HL-60 (cell line): ENCODE measurements around the gene ZBTB46.

Experiments
- DNase-seq, 2 experiments: peaks; one replicate each; pipeline ENCODE4 v3.0.0-alpha.2; 2010 to 2020; ENCODE audit warnings: low read depth in 1 of 2, low spot score in 1 of 2
- H3K27ac ChIP-seq: fragments of 250-450 bp; sonication (Bioruptor Pico); replicated peaks from 2 replicates; pipeline ENCODE4 v1.5.1; 2020; ENCODE audit warnings: mild to moderate bottlenecking, moderate library complexity
- H3K27me3 ChIP-seq: fragments of 250-450 bp; sonication (Bioruptor Pico); 2 replicates; pipeline ENCODE4 v1.5.1; 2021; ENCODE audit warnings: mild to moderate bottlenecking, moderate library complexity; ENCODE audit not compliant: insufficient read depth, poor library complexity, severe bottlenecking
- H3K4me3 ChIP-seq: replicated peaks from 2 replicates; pipeline ENCODE4 v1.5.1; 2011; ENCODE audit warnings: mild to moderate bottlenecking, control low read depth, low read length; ENCODE audit not compliant: insufficient read depth
- GABPA ChIP-seq: IDR thresholded peaks from 2 replicates; pipeline ENCODE4 v1.6.1; 2012; ENCODE audit warnings: low read depth
- POLR2AphosphoS5 ChIP-seq: IDR thresholded peaks from 2 replicates; pipeline ENCODE4 v1.6.1; 2012; ENCODE audit warnings: low read depth
- SPI1 ChIP-seq: IDR thresholded peaks from 2 replicates; pipeline ENCODE4 v1.6.1; 2012; ENCODE audit warnings: low read depth, mild to moderate bottlenecking, borderline replicate concordance
- TF ChIP-seq, protein P1 (sequence below): IDR thresholded peaks from 2 replicates; pipeline ENCODE4 v1.6.1; 2012; ENCODE audit warnings: low read depth; ENCODE audit not compliant: insufficient replicate concordance
- TF ChIP-seq, protein P2 (sequence below): IDR thresholded peaks from one replicate; pipeline ENCODE4 v1.5.1; 2011; ENCODE audit warnings: low read length, control low read depth, inconsistent platforms; ENCODE audit not compliant: insufficient read depth

Gene ZBTB46

DNA sequence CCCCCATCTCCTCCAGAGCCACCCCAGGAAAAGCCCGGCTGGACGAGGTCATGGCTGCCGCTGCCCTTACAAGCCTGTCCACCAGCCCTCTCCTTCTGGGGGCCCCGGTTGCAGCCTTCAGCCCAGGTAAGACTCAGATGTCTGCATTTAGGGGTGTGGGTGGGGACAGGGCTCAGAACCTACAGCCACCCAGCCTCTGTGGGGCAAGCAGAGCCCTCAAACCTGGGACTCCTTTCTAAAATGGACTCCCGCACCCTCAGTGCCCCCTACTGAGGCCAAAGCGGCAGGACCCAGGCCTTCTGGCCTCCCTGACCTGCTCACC is 89.7 kb downstream of the ZBTB46 start:
- Histone ChIP-seq H3K27me3 (no peaks in the 10 kb centered on the region), H3K27ac (peak overlapping the region; percentile 81), H3K4me3 (peak overlapping the region; percentile 67)
- DNase-seq, result no peak
- TF ChIP-seq SPI1, result no peak
- TF ChIP-seq POLR2AphosphoS5, result no peak
- TF ChIP-seq, protein P1, sequence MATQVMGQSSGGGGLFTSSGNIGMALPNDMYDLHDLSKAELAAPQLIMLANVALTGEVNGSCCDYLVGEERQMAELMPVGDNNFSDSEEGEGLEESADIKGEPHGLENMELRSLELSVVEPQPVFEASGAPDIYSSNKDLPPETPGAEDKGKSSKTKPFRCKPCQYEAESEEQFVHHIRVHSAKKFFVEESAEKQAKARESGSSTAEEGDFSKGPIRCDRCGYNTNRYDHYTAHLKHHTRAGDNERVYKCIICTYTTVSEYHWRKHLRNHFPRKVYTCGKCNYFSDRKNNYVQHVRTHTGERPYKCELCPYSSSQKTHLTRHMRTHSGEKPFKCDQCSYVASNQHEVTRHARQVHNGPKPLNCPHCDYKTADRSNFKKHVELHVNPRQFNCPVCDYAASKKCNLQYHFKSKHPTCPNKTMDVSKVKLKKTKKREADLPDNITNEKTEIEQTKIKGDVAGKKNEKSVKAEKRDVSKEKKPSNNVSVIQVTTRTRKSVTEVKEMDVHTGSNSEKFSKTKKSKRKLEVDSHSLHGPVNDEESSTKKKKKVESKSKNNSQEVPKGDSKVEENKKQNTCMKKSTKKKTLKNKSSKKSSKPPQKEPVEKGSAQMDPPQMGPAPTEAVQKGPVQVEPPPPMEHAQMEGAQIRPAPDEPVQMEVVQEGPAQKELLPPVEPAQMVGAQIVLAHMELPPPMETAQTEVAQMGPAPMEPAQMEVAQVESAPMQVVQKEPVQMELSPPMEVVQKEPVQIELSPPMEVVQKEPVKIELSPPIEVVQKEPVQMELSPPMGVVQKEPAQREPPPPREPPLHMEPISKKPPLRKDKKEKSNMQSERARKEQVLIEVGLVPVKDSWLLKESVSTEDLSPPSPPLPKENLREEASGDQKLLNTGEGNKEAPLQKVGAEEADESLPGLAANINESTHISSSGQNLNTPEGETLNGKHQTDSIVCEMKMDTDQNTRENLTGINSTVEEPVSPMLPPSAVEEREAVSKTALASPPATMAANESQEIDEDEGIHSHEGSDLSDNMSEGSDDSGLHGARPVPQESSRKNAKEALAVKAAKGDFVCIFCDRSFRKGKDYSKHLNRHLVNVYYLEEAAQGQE, result no peak
- no peak for TF ChIP-seq GABPA
- TF ChIP-seq, protein P2, sequence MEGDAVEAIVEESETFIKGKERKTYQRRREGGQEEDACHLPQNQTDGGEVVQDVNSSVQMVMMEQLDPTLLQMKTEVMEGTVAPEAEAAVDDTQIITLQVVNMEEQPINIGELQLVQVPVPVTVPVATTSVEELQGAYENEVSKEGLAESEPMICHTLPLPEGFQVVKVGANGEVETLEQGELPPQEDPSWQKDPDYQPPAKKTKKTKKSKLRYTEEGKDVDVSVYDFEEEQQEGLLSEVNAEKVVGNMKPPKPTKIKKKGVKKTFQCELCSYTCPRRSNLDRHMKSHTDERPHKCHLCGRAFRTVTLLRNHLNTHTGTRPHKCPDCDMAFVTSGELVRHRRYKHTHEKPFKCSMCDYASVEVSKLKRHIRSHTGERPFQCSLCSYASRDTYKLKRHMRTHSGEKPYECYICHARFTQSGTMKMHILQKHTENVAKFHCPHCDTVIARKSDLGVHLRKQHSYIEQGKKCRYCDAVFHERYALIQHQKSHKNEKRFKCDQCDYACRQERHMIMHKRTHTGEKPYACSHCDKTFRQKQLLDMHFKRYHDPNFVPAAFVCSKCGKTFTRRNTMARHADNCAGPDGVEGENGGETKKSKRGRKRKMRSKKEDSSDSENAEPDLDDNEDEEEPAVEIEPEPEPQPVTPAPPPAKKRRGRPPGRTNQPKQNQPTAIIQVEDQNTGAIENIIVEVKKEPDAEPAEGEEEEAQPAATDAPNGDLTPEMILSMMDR, result no peak

DNA sequence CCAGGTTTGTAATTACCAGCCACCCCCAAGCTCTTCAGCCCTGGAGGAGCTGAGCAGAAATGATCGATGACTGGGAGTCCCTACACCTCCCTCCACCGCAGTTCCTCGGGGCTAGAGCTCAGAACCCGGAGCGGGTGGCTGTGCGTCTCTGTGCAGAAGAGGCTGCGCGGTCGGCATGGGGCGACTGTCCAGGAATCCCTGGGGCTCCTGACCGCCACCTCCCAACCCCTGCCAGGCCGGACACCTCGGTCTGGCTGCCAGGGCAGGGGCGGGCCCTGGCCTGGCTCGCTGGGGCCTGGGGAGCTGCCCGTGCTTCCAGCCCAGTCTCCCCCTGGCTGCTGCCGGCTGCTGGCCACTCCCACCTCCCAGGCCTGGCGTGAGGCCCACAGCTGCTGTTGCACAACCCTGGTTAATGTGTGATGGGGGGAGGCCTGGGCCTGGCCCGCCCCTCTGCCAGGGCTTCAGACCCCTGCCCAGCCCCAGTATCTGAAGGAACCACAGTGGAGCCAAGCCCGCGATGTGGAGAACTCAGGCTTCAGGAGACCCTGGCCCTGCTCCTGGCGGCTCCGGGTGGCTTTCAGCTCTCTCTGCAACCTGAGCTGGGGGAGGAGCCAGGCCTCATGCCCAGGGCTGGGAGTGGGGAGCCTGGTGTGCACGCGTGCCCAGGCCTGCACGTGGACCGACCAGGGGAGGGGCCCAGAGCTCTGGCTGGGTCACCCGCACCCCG is 90.3 kb downstream of the ZBTB46 start:
- DNase-seq, result peak; percentile 77 to 91
- Histone ChIP-seq H3K4me3 (peak overlapping the region; percentile 67), H3K27me3 (no peaks in the 10 kb centered on the region), H3K27ac (peak overlapping the region; percentile 81)
- TF ChIP-seq, protein P1, result no peak

DNA sequence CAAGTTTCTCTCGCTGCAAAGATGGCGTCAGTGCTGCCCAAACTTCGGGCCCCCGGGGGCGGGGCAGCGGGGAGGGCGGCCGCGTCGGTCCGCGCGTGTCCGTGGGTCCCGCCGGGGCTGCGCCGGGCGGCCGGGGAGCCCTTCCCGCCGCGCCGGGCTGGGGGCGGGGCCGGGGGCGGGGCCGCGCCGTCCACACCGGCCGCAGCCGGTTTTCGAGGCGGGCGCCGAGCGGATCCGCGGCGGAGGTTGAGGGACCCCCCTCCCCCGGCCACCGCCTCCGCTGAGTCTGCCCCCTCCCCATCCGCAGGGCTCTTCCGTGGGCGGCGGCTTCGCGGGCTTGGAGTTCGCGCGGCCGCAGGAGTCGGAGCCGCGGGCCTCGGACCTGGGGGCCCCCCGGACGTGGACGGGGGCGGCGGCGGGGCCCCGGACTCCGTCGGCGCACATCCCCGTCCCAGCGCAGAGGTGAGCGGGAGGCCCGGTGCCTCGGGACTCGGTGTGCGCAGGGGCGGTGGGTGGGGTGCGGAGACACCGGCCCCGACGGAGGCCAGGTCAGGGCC is 90.9 kb downstream of the ZBTB46 start:
- DNase-seq, result peak; percentile 38 to 52
- H3K4me3 ChIP-seq, result peak overlapping the region; percentile 67

More for the DNA sequence above, 90.9 kb downstream of the ZBTB46 start:
- no peak for TF ChIP-seq POLR2AphosphoS5
- no peak for TF ChIP-seq GABPA
- TF ChIP-seq, protein P2, result no peak
- no peak for TF ChIP-seq SPI1
- TF ChIP-seq, protein P1, result no peak
- Histone ChIP-seq H3K27ac (peak overlapping the region; percentile 81), H3K27me3 (no peaks in the 10 kb centered on the region)
